Neural cell (in vitro differentiated cells): ENCODE measurements around the gene ASIC5.

ENCODE experiments used
- EP300 ChIP-seq: fragments of 450-650 bp; conservative IDR thresholded peaks from 2 replicates; pipeline ENCODE4 v1.6.1; 2014; ENCODE audit warnings: antibody characterized with exemption, mild to moderate bottlenecking, moderate library complexity; ENCODE audit not compliant: poor library complexity, severe bottlenecking
- EZH2 ChIP-seq: fragments of 200-600, 300-800 bp; shearing (Covaris generic), sonication (generic); IDR thresholded peaks from 2 replicates; pipeline ENCODE4 v1.6.1; 2014; ENCODE audit warnings: antibody characterized with exemption, low read length, borderline replicate concordance, mild to moderate bottlenecking; ENCODE audit not compliant: insufficient read depth, poor library complexity, severe bottlenecking
- MXI1 ChIP-seq: fragments of 450-650 bp; conservative IDR thresholded peaks from 2 replicates; pipeline ENCODE4 v1.6.1; 2014; ENCODE audit warnings: antibody characterized with exemption, mild to moderate bottlenecking; ENCODE audit not compliant: poor library complexity, severe bottlenecking
- TF ChIP-seq, protein P1 (sequence below): IDR thresholded peaks from 2 replicates; pipeline ENCODE4 v1.6.1; 2012; ENCODE audit warnings: borderline replicate concordance
- TF ChIP-seq, protein P2 (sequence below): fragments of 450-650 bp; IDR thresholded peaks from 2 replicates; pipeline ENCODE4 v1.5.1; 2014; ENCODE audit warnings: antibody characterized with exemption, mild to moderate bottlenecking, moderate library complexity; ENCODE audit not compliant: poor library complexity, severe bottlenecking

GRCh38 chr4:155909615-155910226, 43.6 kb upstream of the ASIC5 start:
- TF ChIP-seq, protein P1, sequence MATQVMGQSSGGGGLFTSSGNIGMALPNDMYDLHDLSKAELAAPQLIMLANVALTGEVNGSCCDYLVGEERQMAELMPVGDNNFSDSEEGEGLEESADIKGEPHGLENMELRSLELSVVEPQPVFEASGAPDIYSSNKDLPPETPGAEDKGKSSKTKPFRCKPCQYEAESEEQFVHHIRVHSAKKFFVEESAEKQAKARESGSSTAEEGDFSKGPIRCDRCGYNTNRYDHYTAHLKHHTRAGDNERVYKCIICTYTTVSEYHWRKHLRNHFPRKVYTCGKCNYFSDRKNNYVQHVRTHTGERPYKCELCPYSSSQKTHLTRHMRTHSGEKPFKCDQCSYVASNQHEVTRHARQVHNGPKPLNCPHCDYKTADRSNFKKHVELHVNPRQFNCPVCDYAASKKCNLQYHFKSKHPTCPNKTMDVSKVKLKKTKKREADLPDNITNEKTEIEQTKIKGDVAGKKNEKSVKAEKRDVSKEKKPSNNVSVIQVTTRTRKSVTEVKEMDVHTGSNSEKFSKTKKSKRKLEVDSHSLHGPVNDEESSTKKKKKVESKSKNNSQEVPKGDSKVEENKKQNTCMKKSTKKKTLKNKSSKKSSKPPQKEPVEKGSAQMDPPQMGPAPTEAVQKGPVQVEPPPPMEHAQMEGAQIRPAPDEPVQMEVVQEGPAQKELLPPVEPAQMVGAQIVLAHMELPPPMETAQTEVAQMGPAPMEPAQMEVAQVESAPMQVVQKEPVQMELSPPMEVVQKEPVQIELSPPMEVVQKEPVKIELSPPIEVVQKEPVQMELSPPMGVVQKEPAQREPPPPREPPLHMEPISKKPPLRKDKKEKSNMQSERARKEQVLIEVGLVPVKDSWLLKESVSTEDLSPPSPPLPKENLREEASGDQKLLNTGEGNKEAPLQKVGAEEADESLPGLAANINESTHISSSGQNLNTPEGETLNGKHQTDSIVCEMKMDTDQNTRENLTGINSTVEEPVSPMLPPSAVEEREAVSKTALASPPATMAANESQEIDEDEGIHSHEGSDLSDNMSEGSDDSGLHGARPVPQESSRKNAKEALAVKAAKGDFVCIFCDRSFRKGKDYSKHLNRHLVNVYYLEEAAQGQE: no peak
- TF ChIP-seq, protein P2, sequence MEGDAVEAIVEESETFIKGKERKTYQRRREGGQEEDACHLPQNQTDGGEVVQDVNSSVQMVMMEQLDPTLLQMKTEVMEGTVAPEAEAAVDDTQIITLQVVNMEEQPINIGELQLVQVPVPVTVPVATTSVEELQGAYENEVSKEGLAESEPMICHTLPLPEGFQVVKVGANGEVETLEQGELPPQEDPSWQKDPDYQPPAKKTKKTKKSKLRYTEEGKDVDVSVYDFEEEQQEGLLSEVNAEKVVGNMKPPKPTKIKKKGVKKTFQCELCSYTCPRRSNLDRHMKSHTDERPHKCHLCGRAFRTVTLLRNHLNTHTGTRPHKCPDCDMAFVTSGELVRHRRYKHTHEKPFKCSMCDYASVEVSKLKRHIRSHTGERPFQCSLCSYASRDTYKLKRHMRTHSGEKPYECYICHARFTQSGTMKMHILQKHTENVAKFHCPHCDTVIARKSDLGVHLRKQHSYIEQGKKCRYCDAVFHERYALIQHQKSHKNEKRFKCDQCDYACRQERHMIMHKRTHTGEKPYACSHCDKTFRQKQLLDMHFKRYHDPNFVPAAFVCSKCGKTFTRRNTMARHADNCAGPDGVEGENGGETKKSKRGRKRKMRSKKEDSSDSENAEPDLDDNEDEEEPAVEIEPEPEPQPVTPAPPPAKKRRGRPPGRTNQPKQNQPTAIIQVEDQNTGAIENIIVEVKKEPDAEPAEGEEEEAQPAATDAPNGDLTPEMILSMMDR: no peak
- TF ChIP-seq MXI1 (no peak), EZH2 (no peak), EP300 (no peak)
